KOPT-K1 (cell line): ENCODE data around the gene CLDN20.

ENCODE experiments used
- H3K27ac ChIP-seq: fragments of 200-600 bp; sonication (generic); 2 replicates; pipeline ENCODE4 v1.5.1; 2016; ENCODE audit warnings: antibody characterized with exemption, mild to moderate bottlenecking, low read depth, low read length; ENCODE audit not compliant: poor library complexity, severe bottlenecking
- H3K36me3 ChIP-seq: fragments of 200-600 bp; sonication (generic); 2 replicates; pipeline ENCODE4 v1.5.1; 2017; ENCODE audit warnings: antibody characterized with exemption, mild to moderate bottlenecking, low read length, moderate library complexity; ENCODE audit not compliant: insufficient read depth
- H3K9me3 ChIP-seq: fragments of 200-600 bp; sonication (generic); 2 replicates; pipeline ENCODE4 v1.5.1; 2017; ENCODE audit warnings: antibody characterized with exemption, low read length, mild to moderate bottlenecking; ENCODE audit not compliant: insufficient read depth, poor library complexity, severe bottlenecking

CLDN20 gene

DNA sequence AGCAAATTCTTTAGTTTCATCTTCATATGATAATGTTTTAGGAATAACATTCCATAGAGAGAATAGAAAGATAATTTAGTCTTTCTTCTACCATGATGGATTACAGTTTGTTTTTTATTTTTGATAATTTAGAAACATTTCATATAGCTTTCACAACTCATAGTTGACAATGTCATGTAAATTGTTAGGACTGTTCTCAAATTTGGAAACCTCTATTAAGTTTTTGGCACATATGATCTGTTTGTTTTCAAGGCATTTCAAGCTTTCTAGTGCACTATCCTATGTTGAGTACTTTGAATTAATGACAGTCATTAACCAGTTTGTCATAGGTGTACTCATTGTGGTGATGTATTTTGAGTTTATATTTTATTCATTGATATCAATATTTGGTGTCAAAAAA is 61.2 kb downstream of the CLDN20 start:
- Histone ChIP-seq H3K36me3 (no peaks in the 10 kb centered on the region), H3K9me3 (no peaks in the 10 kb centered on the region), H3K27ac (no peak overlapping the region)

DNA sequence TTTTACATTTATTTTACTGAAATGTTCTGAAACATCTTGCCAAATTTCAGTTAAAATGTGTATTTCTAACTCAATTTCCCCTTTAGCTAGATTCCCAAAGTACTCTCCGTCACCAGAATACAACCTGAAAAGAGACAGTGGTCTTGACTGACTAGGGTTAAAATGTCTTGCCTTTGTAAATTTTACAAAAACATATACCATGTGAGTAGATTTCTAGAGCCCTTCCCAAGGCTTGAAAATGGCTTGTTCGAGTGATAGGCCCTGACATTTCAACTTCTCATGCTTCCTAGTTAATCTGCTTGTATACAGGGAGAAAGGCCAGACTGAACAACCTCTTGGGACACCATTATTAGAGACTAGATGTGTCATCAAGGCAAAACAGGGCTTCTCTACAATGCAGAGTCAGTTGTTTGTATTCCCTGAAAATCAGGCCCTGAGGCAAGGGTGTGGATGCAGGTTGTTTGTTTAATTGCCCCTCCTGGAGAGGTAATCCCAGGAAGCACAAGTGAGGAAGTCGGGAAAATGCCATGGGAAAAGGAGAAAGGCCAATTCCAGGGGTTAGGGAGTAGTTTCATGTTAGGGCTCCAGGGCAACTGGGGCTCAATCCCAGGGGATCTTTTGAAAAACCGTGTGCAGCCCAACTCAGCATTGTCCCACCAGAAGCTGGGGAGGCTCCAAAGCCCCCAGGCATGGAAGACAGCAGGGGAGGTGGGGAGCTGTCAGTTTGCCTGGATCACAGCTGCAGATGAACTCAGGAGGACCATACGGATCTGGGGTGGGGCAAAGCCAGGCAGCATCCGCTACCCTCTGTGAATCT is 62.1 kb downstream of the CLDN20 start:
- no peaks in the 10 kb centered on the region for H3K9me3 ChIP-seq
- H3K36me3 ChIP-seq: no peaks in the 10 kb centered on the region
- no peak overlapping the region for H3K27ac ChIP-seq
